IPS-18c (cell line): ENCODE results near the gene HBA2.
"Not testable (repeated sequence)": the region's sequence is repeated elsewhere in the genome, so short reads cannot be mapped to it uniquely, and the experiment has no call there.

ENCODE experiments used
- H3K4me3 ChIP-seq: 2 replicates; pipeline ENCODE4 v1.7.0; 2013; ENCODE audit warnings: low read depth, mild to moderate bottlenecking, low read length, moderate library complexity; ENCODE audit not compliant: insufficient read depth
- H3K9me3 ChIP-seq: one replicate; pipeline ENCODE4 v1.6.1; 2013; ENCODE audit warnings: mild to moderate bottlenecking, low read length, moderate library complexity; ENCODE audit not compliant: control insufficient read depth, insufficient read depth

The HBA2 gene

DNA sequence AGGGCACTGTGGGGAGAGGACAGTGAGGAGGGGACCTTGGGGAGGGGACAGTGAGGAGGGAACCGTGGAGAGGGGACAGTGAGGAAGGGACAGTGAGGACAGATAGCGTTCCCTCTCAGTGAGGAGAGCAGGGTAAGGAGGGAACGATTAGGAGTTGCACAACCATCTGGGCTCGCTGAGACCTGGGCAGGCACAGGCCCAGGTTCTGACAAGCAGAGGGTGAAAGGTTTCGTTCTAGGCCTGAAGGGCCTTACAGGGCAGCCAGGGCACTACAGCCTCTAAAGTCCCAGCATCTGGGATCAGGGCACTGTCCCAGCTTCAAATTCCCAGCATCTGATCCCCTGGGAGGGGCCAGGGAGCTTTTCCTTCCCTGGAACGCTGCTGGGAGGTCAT, 19.6 kb upstream of the HBA2 start:
- not testable (repeated sequence) for H3K9me3 ChIP-seq, H3K4me3 ChIP-seq

DNA sequence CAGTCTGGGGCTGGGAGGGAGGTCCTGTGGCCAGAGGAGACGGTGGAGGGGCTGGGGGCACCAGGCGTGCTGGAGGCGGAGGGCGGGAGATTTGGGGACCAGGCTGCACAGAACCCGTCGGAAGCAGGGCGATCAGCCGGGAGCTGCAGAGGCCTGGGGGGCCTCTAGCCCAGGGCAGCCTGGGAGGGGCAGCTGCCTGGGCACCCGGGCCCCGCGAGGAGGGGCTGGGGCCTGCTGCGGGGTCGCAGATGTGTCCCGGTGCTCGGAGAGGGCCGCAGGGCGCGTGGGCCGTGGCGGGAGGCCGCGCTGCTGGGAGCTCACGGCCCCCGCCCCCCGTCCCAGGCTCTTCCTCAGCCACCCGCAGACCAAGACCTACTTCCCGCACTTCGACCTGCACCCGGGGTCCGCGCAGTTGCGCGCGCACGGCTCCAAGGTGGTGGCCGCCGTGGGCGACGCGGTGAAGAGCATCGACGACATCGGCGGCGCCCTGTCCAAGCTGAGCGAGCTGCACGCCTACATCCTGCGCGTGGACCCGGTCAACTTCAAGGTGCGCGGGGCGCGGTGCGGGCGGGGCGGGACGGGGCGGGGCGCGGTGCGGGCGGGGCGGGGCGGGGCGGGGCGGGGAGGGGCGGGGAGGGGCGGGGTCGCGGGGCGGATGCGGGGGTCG, 19.0 kb upstream of the HBA2 start:
- not testable (repeated sequence) for H3K4me3 ChIP-seq, H3K9me3 ChIP-seq

DNA sequence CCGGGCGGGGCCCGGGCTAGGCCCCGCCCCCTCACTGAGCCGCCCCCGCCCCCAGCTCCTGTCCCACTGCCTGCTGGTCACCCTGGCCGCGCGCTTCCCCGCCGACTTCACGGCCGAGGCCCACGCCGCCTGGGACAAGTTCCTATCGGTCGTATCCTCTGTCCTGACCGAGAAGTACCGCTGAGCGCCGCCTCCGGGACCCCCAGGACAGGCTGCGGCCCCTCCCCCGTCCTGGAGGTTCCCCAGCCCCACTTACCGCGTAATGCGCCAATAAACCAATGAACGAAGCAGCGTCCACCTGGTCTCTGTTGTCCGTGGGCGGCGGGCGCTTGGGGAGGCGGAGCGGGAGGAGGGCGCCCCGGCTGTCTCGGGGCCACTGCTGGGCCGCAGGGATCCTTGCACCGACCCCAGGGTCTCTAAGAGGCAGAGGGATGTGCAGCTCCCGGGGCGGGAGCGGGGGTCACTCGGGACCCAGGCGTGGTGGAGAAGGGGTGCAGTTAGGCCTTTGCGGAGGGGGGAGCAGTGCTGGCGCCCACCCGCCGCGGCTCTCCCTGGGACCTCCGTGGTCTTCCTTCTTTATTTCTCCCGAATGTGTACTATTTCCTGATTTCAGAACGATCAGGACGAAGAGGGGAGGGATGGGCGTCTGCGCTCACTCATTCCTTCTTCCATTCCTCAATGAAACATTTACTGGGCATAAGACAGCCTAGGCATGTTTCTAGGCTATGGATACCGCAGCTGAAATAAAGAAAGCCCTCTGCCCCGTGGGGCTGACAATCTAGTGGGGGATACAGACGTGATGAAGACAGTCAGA, 18.3 kb upstream of the HBA2 start:
- H3K9me3 ChIP-seq = no peaks in the 10 kb centered on the region
- peak overlapping the region; percentile 62 for H3K4me3 ChIP-seq

DNA sequence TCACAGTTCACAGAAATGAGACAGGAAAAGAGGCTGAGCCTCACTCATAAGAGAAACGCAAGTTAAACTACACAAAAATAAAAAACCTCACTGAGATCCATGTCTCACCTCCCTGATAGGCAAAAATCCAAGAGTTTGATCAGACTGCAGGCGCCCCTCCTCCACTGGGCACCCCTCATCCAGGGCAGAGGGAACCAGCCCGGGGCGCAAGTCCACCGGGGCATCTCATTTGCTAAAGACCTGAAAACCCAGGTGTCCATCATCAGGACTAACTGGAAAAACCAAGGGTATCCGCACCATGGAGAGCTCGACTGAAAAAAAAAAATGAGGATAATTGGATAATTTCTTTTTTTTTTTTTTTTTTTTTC, 17.7 kb upstream of the HBA2 start:
- no peaks in the 10 kb centered on the region for H3K9me3 ChIP-seq
- H3K4me3 ChIP-seq = peak overlapping the region; percentile 62; the same call in 1 of the 2 replicates

DNA sequence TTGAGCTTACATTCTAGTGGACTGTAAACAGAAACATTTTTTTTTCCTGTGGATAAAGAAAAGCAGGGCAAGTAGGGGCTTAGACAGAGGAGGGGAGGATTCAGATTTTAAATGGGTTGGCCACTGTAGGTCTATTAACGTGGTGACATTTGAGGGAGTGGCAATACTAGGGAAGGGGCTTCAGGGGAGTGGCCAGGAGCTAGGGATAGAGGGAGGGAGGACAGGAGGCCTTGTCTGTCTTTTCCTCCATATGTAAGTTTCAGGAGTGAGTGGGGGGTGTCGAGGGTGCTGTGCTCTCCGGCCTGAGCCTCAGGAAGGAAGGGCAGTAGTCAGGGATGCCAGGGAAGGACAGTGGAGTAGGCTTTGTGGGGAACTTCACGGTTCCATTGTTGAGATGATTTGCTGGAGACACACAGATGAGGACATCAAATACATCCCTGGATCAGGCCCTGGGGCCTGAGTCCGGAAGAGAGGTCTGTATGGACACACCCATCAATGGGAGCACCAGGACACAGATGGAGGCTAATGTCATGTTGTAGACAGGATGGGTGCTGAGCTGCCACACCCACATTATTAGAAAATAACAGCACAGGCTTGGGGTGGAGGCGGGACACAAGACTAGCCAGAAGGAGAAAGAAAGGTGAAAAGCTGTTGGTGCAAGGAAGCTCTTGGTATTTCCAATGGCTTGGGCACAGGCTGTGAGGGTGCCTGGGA, 13.4 kb upstream of the HBA2 start:
- no peak overlapping the region for H3K4me3 ChIP-seq
- no peaks in the 10 kb centered on the region for H3K9me3 ChIP-seq

DNA sequence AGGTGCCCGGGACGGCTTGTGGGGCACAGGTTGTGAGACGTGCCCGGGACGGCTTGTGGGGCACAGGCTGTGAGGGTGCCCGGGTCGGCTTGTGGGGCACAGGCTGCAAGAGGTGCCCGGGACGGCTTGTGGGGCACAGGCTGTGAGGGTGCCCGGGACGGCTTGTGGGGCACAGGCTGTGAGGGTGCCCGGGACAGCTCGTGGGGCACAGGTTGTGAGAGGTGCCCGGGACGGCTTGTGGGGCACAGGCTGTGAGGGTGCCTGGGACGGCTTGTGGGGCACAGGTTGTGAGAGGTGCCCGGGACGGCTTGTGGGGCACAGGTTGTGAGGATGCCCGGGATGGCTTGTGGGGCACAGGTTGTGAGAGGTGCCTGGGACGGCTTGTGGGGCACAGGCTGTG, 12.4 kb upstream of the HBA2 start:
- H3K4me3 ChIP-seq, H3K9me3 ChIP-seq: not testable (repeated sequence)

DNA sequence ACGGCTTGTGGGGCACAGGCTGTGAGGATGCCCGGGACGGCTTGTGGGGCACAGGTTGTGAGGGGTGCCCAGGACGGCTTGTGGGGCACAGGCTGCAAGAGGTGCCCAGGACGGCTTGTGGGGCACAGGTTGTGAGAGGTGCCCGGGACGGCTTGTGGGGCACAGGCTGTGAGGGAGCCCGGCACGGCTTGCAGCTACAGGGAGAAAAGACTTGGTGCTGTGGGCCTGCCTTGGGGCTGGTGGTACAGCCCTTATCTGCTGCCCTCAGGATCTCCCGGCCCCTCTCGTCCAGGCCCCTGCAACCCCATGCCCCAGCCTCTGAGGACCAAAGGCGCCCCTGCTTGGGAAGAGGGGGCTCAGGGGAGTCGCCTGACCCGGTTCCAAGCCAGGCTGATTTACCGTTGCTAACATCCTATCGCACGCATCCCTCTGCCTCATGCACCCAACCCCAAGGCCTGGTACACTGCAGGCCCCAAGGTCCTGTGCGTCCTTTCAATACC, 11.9 kb upstream of the HBA2 start:
- H3K4me3 ChIP-seq = no peak overlapping the region

DNA sequence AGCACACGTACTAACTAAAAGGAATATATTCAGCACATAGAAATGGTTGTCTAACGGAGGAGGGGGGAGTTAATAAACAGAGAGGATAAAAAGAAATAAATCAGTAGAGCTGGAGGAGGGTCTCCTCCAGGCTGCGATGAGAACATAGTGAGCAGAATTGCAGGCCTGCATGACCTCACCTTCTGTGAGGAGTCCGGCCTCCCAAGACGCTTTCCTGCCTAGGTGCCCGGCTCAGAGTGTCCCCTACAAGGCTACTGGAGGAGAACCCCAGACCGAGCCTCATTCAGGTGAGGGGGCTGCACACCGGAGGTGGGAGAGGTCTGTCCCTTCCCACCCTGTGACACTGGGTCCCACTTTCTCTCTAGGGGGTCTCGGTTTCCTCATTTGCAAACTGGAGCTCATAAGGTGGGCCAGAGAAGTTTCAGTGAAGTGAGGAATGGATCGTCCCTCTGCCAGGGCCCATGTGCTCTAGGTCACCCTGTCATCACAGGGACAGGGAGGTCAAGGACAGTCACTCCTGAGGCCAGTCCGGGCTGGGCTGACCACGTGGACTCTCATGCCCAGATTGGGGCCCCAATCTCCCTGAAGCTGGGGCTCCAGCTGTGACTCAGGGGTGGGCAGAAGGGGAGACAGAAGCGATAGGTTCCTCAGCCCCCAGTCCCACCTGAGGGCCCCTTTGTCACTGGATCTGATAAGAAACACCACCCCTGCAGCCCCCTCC, 10.2 kb upstream of the HBA2 start:
- Histone ChIP-seq H3K9me3 (no peaks in the 10 kb centered on the region), H3K4me3 (no peak overlapping the region)

More for the DNA sequence above, 11.9 kb upstream of the HBA2 start:
- no peaks in the 10 kb centered on the region for H3K9me3 ChIP-seq

DNA sequence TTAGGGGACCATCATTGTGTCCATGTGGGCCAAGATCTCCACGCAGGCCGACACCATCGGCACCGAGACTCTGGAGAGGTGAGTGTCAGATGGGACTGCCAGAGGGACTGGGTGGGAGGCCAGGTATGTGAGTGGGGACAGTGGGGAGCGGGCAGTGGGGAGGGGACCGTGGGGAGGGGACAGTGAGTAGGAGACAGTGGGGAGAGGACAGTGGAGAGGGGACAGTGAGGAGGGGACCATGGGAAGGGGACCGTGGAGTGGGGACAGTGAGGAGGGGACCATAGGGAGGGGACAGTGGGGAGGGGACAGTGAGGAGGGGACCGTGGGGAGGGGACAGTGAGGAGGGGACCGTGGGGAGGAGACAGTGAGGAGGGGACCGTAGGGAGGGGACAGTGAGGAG, 9.5 kb upstream of the HBA2 start:
- not testable (repeated sequence) for H3K9me3 ChIP-seq, H3K4me3 ChIP-seq

DNA sequence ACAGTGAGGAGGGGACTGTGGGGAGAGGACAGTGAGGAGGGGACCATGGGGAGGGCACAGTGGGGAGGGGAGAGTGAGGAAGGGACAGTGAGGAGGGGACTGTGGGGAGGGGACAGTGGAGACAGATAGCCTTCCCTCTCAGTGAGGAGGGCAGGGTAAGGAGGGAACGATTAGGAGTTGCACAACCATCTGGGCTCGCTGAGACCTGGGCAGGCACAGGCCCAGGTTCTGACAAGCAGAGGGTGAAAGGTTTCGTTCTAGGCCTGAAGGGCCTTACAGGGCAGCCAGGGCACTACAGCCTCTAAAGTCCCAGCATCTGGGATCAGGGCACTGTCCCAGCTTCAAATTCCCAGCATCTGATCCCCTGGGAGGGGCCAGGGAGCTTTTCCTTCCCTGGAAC, 9.0 kb upstream of the HBA2 start:
- H3K4me3 ChIP-seq, H3K9me3 ChIP-seq: not testable (repeated sequence)

DNA sequence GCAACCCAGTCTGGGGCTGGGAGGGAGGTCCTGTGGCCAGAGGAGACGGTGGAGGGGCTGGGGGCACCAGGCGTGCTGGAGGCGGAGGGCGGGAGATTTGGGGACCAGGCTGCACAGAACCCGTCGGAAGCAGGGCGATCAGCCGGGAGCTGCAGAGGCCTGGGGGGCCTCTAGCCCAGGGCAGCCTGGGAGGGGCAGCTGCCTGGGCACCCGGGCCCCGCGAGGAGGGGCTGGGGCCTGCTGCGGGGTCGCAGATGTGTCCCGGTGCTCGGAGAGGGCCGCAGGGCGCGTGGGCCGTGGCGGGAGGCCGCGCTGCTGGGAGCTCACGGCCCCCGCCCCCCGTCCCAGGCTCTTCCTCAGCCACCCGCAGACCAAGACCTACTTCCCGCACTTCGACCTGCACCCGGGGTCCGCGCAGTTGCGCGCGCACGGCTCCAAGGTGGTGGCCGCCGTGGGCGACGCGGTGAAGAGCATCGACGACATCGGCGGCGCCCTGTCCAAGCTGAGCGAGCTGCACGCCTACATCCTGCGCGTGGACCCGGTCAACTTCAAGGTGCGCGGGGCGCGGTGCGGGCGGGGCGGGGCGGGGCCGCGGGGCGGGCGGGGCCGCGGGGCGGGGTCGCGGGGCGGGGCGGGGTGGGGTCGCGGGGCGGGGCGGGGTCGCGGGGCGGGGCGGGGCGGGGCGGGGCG, 8.4 kb upstream of the HBA2 start:
- H3K9me3 ChIP-seq, H3K4me3 ChIP-seq: not testable (repeated sequence)

DNA sequence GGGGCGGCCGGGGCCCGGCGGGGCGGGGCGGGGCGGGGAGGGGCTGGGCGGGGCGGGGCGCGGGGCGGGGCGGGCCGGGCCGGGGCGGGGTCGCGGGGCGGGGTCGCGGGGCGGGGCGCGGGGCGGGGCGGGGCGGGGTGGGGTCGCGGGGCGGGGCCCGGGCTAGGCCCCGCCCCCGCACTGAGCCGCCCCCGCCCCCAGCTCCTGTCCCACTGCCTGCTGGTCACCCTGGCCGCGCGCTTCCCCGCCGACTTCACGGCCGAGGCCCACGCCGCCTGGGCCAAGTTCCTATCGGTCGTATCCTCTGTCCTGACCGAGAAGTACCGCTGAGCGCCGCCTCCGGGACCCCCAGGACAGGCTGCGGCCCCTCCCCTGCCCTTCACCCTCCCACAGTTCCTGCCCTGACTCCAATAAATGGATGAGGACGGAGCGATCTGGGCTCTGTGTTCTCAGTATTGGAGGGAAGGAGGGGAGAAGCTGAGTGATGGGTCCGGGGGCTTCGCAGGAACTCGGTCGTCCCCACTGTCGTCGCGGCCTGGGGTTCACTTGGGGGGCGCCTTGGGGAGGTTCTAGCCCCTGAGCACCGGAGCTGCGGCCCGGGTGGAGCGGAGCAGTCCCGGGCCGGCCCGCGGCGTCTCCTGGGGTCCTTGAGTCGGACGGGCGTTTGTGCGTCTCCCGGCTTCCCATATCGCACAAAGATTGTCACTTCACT, 7.7 kb upstream of the HBA2 start:
- Histone ChIP-seq H3K9me3 (peaks cover 2% of the 10 kb centered on the region), H3K4me3 (peak overlapping the region; percentile 40)

DNA sequence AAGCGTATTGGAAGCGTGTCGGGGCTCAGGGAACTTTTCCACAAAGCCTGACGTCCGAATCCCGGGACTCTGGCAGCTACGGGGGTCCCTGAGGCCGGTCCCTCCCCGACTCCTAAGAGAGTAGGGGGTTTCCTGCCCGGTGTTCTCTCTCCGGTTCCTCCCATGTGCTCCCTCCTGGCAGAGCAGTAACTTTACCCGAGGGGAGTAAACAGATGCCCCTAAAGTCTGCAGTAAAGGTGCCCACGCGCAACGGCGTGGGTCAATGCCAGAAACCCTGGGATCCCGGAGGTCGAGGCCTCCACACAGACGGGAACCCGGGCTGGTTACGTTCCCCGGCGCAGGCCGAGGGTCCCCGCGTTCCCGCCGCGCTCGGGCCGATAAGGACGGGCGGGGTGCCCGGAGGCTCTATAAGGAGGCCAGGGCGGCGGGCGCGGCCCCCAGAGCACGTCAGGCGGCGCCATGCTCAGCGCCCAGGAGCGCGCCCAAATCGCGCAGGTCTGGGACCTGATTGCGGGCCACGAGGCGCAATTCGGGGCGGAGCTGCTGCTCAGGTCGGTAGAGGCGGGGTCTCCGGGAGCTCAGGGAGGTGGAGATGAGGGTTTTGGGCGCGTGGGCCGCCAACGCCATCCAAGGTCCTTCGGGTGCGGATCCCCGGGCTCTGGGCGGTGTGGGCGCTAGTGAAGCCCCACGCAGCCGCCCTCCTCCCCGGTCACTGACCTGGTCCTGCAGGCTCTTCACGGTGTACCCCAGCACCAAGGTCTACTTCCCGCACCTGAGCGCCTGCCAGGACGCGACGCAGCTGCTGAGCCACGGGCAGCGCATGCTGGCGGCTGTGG, 6.9 kb upstream of the HBA2 start, which contains the start of gene HBM:
TSS of gene HBM (plus strand) at position 440 of the 836 bp plus-strand sequence. CDS start at position 460, 20 bp downstream.
- peak within 1 kb of the TSS; percentile 40 for H3K4me3 ChIP-seq
- peaks cover 2% of the 10 kb centered on the region for H3K9me3 ChIP-seq

DNA sequence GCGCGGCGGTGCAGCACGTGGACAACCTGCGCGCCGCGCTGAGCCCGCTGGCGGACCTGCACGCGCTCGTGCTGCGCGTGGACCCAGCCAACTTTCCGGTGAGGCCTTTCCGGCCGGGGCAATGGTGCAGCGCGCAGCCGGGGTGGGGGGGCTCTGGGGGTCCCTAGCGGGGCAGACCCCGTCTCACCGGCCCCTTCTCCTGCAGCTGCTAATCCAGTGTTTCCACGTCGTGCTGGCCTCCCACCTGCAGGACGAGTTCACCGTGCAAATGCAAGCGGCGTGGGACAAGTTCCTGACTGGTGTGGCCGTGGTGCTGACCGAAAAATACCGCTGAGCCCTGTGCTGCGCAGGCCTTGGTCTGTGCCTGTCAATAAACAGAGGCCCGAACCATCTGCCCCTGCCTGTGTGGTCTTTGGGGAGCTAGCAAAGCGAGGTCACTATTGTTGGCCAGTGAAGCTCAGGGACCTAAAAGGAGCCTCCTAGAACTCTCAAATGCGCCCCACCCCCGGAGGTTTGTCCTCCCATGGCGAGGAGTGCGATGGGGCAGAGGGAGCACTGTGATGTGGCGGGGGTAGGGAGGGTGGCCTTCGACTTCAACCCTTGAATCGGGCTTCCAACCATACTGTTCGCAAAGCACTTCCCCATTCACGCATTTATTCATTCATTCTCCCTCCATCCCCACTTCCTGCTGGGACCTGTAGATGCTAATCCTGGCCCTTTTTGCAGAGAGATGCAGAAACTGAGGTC, 6.1 kb upstream of the HBA2 start:
- Histone ChIP-seq H3K9me3 (peaks cover 2% of the 10 kb centered on the region), H3K4me3 (0 out of 2 replicates have a peak overlapping the region, but pooled peaks have one; percentile 40)

DNA sequence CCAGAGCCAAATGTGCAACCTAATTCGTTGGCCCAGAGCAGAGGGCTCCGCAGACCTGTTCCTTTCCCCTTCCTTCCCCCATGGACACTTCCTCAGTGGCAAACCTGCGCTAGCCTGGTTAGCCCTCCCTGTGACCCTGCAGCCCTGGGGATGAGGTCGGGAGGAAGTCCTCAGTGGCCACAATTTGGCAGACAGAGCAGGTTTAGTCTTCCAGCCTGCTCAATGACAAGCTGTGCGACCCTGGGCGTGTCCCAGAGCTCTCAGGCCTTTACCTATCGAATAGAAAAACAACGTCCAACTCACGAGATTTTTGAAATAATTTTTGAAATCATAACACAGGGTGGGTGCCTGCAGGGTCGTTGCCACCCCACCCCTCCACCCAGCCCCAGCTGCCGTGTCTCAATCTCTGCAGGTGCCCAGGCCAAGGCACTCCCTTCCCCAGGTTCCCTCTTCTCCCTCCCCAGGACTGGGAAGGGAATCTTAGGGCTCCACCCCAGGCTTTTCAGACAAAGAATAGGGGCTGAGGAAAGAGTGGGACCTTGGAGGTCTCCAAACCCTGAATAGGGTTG, 5.5 kb upstream of the HBA2 start:
- H3K4me3 ChIP-seq = no peak overlapping the region
- peaks cover 2% of the 10 kb centered on the region for H3K9me3 ChIP-seq
